ENCODE results near the gene MEIKIN. TPM values are rescaled to one million over a fixed set of nuclear protein-coding genes. Genes with fewer than 3 reads are reported as not detected.

The MEIKIN gene
- total and polyA plus RNA-seq, 2 experiments from 2014 or later, result not detected

GRCh38 chr5:131824631-131825030 lies 120.8 kb downstream of the MEIKIN start:
- no peak overlapping the region for H3K4me3 Mint-ChIP-seq
- Histone ChIP-seq H3K4me1 (ENCODE audit: insufficient read depth) (no peaks in the 10 kb centered on the region), H3K27ac (ENCODE audit: low read depth) (no peak overlapping the region), H2AFZ (no peak overlapping the region), H3K36me3 (ENCODE audit: insufficient read depth) (no peaks in the 10 kb centered on the region), H3K27me3 (ENCODE audit: insufficient read depth) (no peaks in the 10 kb centered on the region), H3F3A (replicated peaks; ENCODE audit: low read depth) (no peaks in the 10 kb centered on the region), H4K20me1 (replicated peaks; ENCODE audit: insufficient read depth) (no peaks in the 10 kb centered on the region), H3K9me2 (ENCODE audit: insufficient read depth) (no peaks in the 10 kb centered on the region), H3K4me2 (no peak overlapping the region), H3K4me3 (no peak overlapping the region), H3K79me2 (replicated peaks; ENCODE audit: insufficient read depth) (no peaks in the 10 kb centered on the region)
- ATAC-seq (no peak), DNase-seq (ENCODE audit: low spot score) (no peak)
- H3K36me3 Mint-ChIP-seq (ENCODE audit: low read depth), result no peaks in the 10 kb centered on the region
- peaks cover 6% of the 10 kb centered on the region for H3K27me3 Mint-ChIP-seq (ENCODE audit: insufficient read depth, low read depth, poor library complexity)
- H3K4me1 Mint-ChIP-seq, result no peaks in the 10 kb centered on the region
- TF ChIP-seq EZH2 (IDR thresholded peaks at IDR 0.05; ENCODE audit: low read depth, unreplicated experiment), result no peak
- TF ChIP-seq, protein P1, sequence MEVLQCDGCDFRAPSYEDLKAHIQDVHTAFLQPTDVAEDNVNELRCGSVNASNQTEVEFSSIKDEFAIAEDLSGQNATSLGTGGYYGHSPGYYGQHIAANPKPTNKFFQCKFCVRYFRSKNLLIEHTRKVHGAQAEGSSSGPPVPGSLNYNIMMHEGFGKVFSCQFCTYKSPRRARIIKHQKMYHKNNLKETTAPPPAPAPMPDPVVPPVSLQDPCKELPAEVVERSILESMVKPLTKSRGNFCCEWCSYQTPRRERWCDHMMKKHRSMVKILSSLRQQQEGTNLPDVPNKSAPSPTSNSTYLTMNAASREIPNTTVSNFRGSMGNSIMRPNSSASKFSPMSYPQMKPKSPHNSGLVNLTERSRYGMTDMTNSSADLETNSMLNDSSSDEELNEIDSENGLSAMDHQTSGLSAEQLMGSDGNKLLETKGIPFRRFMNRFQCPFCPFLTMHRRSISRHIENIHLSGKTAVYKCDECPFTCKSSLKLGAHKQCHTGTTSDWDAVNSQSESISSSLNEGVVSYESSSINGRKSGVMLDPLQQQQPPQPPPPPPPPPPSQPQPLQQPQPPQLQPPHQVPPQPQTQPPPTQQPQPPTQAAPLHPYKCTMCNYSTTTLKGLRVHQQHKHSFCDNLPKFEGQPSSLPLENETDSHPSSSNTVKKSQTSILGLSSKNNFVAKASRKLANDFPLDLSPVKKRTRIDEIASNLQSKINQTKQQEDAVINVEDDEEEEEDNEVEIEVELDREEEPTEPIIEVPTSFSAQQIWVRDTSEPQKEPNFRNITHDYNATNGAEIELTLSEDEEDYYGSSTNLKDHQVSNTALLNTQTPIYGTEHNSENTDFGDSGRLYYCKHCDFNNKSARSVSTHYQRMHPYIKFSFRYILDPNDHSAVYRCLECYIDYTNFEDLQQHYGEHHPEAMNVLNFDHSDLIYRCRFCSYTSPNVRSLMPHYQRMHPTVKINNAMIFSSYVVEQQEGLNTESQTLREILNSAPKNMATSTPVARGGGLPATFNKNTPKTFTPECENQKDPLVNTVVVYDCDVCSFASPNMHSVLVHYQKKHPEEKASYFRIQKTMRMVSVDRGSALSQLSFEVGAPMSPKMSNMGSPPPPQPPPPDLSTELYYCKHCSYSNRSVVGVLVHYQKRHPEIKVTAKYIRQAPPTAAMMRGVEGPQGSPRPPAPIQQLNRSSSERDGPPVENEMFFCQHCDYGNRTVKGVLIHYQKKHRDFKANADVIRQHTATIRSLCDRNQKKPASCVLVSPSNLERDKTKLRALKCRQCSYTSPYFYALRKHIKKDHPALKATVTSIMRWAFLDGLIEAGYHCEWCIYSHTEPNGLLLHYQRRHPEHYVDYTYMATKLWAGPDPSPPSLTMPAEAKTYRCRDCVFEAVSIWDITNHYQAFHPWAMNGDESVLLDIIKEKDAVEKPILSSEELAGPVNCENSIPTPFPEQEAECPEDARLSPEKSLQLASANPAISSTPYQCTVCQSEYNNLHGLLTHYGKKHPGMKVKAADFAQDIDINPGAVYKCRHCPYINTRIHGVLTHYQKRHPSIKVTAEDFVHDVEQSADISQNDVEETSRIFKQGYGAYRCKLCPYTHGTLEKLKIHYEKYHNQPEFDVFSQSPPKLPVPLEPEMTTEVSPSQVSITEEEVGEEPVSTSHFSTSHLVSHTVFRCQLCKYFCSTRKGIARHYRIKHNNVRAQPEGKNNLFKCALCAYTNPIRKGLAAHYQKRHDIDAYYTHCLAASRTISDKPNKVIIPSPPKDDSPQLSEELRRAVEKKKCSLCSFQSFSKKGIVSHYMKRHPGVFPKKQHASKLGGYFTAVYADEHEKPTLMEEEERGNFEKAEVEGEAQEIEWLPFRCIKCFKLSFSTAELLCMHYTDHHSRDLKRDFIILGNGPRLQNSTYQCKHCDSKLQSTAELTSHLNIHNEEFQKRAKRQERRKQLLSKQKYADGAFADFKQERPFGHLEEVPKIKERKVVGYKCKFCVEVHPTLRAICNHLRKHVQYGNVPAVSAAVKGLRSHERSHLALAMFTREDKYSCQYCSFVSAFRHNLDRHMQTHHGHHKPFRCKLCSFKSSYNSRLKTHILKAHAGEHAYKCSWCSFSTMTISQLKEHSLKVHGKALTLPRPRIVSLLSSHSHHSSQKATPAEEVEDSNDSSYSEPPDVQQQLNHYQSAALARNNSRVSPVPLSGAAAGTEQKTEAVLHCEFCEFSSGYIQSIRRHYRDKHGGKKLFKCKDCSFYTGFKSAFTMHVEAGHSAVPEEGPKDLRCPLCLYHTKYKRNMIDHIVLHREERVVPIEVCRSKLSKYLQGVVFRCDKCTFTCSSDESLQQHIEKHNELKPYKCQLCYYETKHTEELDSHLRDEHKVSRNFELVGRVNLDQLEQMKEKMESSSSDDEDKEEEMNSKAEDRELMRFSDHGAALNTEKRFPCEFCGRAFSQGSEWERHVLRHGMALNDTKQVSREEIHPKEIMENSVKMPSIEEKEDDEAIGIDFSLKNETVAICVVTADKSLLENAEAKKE (CRISPR knock-in tag; IDR thresholded peaks at IDR 0.05), result no peak
- no peak for TF ChIP-seq ETS1 (IDR thresholded peaks at IDR 0.05)
- TF ChIP-seq EZH2phosphoT487 (IDR thresholded peaks at IDR 0.05; ENCODE audit: unreplicated experiment), result no peak
- no peak for TF ChIP-seq NANOG (IDR thresholded peaks at IDR 0.05; ENCODE audit: borderline replicate concordance)
- TF ChIP-seq ZNF331 (CRISPR knock-in tag; IDR thresholded peaks at IDR 0.05; ENCODE audit: low read depth), result no peak
- no peak for TF ChIP-seq REST (IDR thresholded peaks at IDR 0.05; ENCODE audit: unreplicated experiment)
- no peak for TF ChIP-seq CREB1 (CRISPR knock-in tag; IDR thresholded peaks at IDR 0.05; ENCODE audit: low read depth)
- TF ChIP-seq POLR2AphosphoS5 (IDR thresholded peaks at IDR 0.05; ENCODE audit: low read depth), result no peak
- no peak for TF ChIP-seq STAT1 (IDR thresholded peaks at IDR 0.05; ENCODE audit: unreplicated experiment)
- TF ChIP-seq JUNB (IDR thresholded peaks at IDR 0.05; ENCODE audit: unreplicated experiment), result no peak
- TF ChIP-seq, protein P2, sequence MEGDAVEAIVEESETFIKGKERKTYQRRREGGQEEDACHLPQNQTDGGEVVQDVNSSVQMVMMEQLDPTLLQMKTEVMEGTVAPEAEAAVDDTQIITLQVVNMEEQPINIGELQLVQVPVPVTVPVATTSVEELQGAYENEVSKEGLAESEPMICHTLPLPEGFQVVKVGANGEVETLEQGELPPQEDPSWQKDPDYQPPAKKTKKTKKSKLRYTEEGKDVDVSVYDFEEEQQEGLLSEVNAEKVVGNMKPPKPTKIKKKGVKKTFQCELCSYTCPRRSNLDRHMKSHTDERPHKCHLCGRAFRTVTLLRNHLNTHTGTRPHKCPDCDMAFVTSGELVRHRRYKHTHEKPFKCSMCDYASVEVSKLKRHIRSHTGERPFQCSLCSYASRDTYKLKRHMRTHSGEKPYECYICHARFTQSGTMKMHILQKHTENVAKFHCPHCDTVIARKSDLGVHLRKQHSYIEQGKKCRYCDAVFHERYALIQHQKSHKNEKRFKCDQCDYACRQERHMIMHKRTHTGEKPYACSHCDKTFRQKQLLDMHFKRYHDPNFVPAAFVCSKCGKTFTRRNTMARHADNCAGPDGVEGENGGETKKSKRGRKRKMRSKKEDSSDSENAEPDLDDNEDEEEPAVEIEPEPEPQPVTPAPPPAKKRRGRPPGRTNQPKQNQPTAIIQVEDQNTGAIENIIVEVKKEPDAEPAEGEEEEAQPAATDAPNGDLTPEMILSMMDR (conservative IDR thresholded peaks at IDR 0.05; ENCODE audit: low read depth in 2 of 2), result no peak
- TF ChIP-seq ZNF114 (CRISPR knock-in tag; IDR thresholded peaks at IDR 0.05), result no peak
- H3K27ac Mint-ChIP-seq, result no peak overlapping the region
- no peaks in the 10 kb centered on the region for H3K9me3 Mint-ChIP-seq
